GM10266 (cell line): ENCODE results near the gene ZHX3.

ENCODE experiments used
- DNase-seq: peaks from one replicate; pipeline ENCODE4 v3.0.0; 2012; ENCODE audit errors: extremely low spot score
- TF ChIP-seq, protein P1 (sequence below): IDR thresholded peaks from 2 replicates; pipeline ENCODE4 v1.5.1; 2012; ENCODE audit warnings: mild to moderate bottlenecking, low read depth; ENCODE audit not compliant: control insufficient read depth, insufficient read depth; ENCODE audit errors: missing control alignments

The ZHX3 gene

DNA sequence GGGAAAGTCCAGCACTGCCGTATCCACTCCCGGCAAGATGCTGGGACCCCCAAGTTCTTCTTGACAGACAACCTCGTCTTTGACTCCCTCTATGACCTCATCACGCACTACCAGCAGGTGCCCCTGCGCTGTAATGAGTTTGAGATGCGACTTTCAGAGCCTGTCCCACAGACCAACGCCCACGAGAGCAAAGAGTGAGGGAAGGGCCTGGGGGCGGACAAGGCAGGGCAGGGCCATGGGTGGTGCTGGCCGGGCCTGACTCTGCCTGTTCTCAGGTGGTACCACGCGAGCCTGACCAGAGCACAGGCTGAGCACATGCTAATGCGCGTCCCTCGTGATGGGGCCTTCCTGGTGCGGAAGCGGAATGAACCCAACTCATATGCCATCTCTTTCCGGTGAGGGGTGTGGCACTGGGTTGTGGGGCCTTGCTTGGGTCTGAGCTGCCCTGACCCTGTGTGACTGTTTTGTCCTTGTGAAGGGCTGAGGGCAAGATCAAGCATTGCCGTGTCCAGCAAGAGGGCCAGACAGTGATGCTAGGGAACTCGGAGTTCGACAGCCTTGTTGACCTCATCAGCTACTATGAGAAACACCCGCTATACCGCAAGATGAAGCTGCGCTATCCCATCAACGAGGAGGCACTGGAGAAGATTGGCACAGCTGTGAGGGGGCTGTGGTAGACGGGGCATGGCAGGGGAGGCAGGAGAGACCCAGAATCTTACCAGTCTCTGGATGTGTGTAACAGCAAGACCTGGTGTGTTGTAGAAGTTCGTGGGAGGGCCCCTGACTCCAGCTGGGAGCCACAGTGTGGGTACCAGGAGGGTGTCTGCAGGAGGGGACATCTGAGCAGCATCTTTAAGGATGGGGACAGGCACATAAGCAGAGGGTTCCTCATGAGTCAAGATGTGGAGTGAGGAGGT lies 151.1 kb downstream of the ZHX3 start:
- TF ChIP-seq, protein P1, sequence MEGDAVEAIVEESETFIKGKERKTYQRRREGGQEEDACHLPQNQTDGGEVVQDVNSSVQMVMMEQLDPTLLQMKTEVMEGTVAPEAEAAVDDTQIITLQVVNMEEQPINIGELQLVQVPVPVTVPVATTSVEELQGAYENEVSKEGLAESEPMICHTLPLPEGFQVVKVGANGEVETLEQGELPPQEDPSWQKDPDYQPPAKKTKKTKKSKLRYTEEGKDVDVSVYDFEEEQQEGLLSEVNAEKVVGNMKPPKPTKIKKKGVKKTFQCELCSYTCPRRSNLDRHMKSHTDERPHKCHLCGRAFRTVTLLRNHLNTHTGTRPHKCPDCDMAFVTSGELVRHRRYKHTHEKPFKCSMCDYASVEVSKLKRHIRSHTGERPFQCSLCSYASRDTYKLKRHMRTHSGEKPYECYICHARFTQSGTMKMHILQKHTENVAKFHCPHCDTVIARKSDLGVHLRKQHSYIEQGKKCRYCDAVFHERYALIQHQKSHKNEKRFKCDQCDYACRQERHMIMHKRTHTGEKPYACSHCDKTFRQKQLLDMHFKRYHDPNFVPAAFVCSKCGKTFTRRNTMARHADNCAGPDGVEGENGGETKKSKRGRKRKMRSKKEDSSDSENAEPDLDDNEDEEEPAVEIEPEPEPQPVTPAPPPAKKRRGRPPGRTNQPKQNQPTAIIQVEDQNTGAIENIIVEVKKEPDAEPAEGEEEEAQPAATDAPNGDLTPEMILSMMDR, result no peak
- no peak for DNase-seq

DNA sequence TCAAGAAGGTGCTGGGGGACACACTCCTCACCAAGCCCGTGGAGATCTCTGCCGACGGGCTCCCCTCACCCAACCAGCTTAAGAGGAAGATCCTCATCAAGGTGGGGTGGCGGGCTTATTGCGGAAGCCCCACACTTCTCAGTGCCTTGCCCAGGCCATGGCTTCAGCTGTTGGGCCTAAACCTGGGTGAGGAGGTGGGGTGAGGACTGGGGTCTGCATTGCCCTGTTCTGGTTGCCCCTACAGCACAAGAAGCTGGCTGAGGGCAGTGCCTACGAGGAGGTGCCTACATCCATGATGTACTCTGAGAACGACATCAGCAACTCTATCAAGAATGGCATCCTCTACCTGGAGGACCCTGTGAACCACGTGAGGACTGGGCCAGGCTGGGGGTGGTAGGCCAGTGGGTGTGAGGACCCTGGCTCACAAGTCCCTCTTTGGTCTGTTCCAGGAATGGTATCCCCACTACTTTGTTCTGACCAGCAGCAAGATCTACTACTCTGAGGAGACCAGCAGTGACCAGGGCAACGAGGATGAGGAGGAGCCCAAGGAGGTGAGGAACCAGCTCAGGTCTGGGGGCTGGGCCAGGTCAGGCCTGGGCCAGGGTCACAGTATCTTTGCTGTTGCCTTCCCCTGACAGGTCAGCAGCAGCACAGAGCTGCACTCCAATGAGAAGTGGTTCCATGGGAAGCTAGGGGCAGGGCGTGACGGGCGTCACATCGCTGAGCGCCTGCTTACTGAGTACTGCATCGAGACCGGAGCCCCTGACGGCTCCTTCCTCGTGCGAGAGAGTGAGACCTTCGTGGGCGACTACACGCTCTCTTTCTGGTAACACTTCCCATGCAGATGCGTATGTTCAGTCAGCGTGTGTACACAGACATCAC lies 152.3 kb downstream of the ZHX3 start:
- DNase-seq, result no peak
- TF ChIP-seq, protein P1, result no peak

DNA sequence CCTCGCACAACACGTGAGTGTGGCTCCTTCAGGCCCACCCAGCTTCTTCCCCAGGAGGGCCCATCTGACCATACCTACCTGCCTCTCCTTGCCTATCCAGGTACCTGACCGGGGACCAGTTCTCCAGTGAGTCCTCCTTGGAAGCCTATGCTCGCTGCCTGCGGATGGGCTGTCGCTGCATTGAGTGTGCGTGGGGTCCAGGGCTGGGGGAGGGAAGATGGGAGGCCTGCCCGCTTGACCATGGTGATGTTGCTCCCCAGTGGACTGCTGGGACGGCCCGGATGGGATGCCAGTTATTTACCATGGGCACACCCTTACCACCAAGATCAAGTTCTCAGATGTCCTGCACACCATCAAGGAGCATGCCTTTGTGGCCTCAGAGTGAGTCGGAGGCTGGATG lies 153.7 kb downstream of the ZHX3 start:
- DNase-seq, result no peak
- TF ChIP-seq, protein P1, result no peak

DNA sequence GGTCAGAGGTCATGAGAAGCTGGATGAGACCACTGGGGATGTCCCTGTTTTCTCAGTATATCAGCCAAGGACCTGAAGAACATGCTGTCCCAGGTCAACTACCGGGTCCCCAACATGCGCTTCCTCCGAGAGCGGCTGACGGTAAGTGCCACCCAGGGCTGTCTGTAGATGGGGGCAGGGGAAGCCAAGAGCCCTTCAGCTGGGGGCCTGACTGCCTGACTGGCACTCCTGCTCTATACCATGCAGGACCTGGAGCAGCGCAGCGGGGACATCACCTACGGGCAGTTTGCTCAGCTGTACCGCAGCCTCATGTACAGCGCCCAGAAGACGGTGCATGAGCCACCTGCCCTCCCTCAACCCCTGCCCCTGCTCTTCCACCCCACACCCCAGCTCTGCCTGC lies 155.1 kb downstream of the ZHX3 start:
- DNase-seq, result no peak
- TF ChIP-seq, protein P1, result no peak

- TF ChIP-seq, protein P1, result no peak
- DNase-seq, result no peak
Observed at GRCh38 chr20:41161886-41162285, 155.6 kb downstream of the ZHX3 start.

GRCh38 chr20:41160686-41161085 lies 156.8 kb downstream of the ZHX3 start:
- DNase-seq, result no peak
- TF ChIP-seq, protein P1, result no peak

DNA sequence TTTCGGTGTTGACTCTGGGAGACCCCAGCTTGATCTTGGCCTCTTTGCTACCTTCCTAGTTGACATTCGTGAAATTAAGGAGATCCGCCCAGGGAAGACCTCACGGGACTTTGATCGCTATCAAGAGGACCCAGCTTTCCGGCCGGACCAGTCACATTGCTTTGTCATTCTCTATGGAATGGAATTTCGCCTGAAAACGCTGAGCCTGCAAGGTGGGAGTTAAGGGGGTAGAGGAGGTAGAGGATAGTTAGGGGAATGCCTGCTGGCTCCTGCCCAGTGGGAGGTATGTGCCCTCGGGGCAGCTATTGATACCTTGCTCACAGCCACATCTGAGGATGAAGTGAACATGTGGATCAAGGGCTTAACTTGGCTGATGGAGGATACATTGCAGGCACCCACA lies 158.0 kb downstream of the ZHX3 start:
- TF ChIP-seq, protein P1, result no peak
- no peak for DNase-seq
